ENCODE results near the gene MYRIP.
"Not testable (repeated sequence)": the region's sequence is repeated elsewhere in the genome, so short reads cannot be mapped to it uniquely, and the experiment has no call there.

MYRIP gene

GRCh38 chr3:40243056-40243455 is 433.6 kb downstream of the MYRIP start:
- DNase-seq: no peak

- DNase-seq: no peak
Measured at GRCh38 chr3:40247714-40248454, 438.5 kb downstream of the MYRIP start.

- DNase-seq: no peak
Measured at GRCh38 chr3:40248591-40248990, 439.2 kb downstream of the MYRIP start.

GRCh38 chr3:40249168-40249567 is 439.8 kb downstream of the MYRIP start:
- DNase-seq: no peak

GRCh38 chr3:40254491-40254890 is 445.1 kb downstream of the MYRIP start:
- no peak for DNase-seq

GRCh38 chr3:40254891-40255290 is 445.5 kb downstream of the MYRIP start:
- no peak for DNase-seq

GRCh38 chr3:40255532-40255931 is 446.1 kb downstream of the MYRIP start:
- no peak for DNase-seq

GRCh38 chr3:40258064-40258463 is 448.7 kb downstream of the MYRIP start:
- DNase-seq: no peak

- DNase-seq: peak in 1 of 2 donors; percentile 56
Measured at GRCh38 chr3:40258555-40258954, 449.1 kb downstream of the MYRIP start.

- no peak for DNase-seq
Measured at GRCh38 chr3:40262331-40262730, 452.9 kb downstream of the MYRIP start.

GRCh38 chr3:40264451-40264850 is 455.0 kb downstream of the MYRIP start:
- no peak for DNase-seq

GRCh38 chr3:40265181-40265580 is 455.8 kb downstream of the MYRIP start:
- DNase-seq: no peak

- no peak for DNase-seq
Measured at GRCh38 chr3:40267937-40268724, 458.7 kb downstream of the MYRIP start.

GRCh38 chr3:40268802-40269524 is 459.6 kb downstream of the MYRIP start:
- no peak for DNase-seq

GRCh38 chr3:40278791-40279190 is 469.4 kb downstream of the MYRIP start:
- peak in 1 of 2 donors; percentile 38 for DNase-seq

GRCh38 chr3:40281995-40282394 is 472.6 kb downstream of the MYRIP start:
- no peak for DNase-seq

GRCh38 chr3:40283057-40283456 is 473.6 kb downstream of the MYRIP start:
- not testable (repeated sequence) for DNase-seq

GRCh38 chr3:40287248-40287647 is 477.8 kb downstream of the MYRIP start:
- no peak for DNase-seq

GRCh38 chr3:40290396-40290795 is 481.0 kb downstream of the MYRIP start:
- DNase-seq: no peak

- DNase-seq: no peak
Measured at GRCh38 chr3:40291471-40291870, 482.1 kb downstream of the MYRIP start.

- DNase-seq: no peak
Measured at GRCh38 chr3:40292637-40293349, 483.4 kb downstream of the MYRIP start.

- DNase-seq: no peak
Measured at GRCh38 chr3:40294434-40294833, 485.0 kb downstream of the MYRIP start.

GRCh38 chr3:40298075-40298474 is 488.7 kb downstream of the MYRIP start:
- DNase-seq: no peak
